RKO (cell line): ENCODE results near the gene BMF.
"Not testable (repeated sequence)": the region's sequence is repeated elsewhere in the genome, so short reads cannot be mapped to it uniquely, and the experiment has no call there.

Source experiments
- DNase-seq: peaks from one replicate; pipeline ENCODE4 v3.0.0-alpha.2; 2016; ENCODE audit warnings: low spot score

The BMF gene

DNA sequence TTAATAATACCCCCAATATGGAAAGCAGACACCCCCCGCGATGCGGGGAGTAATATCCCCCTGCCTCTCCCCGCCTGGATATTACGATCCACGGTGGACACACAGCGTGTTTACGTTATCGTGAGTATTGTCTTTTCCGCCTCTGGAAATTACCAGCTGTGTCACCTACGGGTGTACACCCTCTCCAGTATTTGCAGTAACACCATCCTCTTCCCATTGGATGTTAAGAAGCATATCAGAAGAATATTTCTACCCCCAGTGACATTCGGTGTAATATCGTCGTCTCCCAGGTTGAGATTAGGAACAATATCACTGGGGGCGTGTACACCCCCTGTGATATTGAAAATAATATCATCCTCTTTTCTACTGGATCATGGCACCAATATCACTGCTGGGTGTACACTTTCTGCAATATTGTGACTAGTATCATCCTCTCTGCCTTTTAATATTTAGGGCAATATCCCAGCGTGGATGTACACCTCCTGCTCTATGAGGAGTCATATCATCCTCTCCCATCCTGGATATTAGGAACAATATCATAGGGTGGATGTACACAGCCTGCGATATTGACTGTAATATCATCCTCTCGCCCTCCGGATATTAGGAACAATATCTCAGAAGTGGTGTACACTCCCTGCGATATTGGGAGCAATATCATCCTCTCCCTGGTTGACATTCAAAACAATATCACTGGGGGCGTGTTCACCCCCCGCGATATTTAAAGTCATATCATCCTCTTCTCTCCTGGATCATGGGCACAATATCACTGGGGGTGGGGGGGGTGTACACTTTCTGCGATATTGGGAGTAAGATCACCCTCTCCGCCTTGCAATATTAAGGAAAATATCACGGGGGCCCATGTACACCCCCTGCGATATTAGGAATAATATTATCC, 20.3 kb upstream of the BMF start:
- DNase-seq, result no peak

DNA sequence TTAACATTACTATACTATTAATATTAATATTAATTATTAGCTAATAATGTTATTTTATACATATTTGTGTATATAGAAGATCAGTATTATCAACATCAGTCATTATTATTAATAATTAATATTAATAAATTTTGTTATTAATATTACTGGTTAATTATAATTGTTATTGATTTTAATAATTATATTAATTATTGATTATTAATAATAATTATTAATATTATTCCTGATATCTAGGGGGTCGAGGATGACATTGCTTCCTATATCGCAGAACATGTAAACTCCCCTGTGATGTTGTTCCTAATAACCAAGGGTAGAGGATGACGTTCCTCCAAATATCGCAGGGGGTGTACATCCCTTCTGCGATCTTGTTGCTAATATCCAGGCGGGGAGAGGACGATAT, 17.3 kb upstream of the BMF start:
- no peak for DNase-seq

DNA sequence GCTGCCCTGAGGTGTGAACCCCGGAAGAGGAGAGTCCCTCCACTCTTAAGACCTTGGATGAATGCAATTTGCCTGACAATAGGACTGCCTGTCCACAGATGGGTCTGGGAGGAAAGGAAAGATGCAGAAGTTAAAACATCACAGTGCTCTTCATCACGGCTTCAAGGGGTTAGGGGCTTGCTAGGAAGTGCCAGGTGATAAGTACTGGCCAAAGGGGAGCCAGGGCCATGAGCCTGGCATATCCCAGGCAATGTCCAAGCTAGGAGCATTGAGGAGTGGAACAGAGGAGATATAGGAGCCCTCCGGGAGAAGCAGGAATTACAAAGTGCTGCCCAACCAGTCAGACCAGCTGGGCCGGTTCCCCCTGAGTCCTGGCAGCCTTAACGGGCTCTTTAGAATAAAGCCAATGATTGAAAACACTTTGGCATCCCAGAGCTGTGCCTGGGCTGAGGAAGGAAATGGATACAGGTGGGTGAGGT, 16.2 kb upstream of the BMF start:
- not testable (repeated sequence) for DNase-seq

DNA sequence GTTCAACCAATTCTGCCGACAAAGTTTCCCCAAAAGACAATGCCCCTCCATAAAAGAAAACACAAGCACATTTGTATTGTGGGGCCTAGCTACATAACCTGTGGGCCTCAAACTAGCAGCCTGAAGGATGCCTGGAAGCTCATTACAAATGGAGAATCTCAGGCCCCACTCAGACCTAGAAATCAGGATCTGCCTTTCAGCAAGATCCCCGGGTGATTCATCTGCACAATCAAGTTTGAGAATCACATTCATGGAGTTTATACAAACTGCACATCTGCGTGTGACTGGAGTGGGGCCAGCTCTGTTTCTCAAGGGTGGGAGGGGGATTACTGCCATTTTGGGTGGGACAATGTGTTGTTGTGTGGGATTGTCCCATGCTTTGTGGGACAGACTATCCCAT, 15.7 kb upstream of the BMF start:
- DNase-seq, result not testable (repeated sequence)

DNA sequence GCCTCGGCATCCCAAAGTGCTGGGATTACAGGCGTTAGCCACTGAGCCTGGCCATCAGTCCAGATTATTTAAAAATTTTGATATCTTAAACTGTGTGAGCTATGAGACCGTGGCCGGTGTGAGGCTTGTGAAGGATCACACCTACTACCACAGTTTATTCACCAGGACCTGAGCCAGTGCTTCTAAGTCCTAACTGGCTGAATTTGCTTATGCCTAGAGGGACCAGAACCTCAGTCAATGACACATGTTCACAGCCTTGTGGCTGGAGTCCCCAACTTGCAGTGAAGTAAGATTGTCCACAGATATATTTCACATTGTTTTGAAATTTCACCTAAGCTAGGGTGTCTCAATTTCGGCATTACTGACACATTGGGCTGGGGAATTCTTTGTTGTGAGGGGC, 15.2 kb upstream of the BMF start:
- DNase-seq, result not testable (repeated sequence)

DNA sequence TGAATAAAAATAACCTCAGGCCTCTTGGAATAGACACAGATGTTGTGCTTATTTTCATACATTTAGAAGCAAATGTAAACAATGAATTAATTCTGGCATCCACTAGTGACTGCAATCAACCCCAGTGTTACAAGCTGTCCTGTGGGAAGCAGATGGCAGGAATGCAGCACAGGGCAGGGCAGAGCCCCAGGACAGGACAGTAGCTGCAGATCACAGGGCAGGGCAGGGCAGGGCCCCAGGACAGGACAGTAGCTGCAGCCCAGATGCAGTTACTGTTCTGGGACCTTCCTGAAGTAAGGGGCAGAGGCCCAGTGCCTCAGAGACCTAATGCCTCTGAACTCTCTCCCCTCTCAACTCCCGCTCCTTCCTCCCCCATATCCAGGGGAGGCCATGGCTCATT, 14.3 kb upstream of the BMF start:
- DNase-seq, result not testable (repeated sequence)

DNA sequence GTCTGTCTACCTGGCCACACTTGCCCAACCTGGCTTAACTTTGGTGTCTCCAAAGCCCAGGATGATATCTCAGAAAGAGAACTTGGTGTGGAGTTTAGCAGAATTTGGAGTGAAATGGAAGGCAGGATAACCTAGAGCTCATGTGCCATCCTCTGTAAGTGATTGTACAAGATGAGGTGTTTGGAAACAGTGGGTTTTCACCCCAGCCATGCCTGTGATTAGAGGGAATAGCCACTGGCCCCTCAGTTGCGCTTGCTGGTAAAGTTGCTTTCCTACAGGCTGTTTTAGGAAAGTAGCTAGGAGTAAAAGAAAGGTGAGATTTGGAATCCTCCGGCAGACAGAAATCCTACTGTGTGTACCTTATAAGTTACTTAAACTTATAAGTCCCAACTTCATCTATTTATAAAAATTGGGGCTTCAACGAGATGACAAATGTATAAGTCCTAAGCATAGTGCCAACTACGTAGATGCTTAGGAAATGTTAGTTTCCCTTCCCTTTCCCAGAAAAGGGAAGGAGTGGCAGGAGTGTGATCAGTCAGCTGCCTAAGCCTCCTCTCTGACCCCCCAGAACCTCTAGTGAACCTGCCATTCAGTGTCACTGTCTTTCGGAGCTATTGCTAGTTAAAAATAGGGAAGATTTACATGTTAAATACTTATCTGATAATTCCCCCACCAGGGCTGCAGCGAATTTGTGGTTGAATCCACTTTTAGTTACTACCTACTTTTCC, 13.4 kb upstream of the BMF start:
- DNase-seq, result no peak

DNA sequence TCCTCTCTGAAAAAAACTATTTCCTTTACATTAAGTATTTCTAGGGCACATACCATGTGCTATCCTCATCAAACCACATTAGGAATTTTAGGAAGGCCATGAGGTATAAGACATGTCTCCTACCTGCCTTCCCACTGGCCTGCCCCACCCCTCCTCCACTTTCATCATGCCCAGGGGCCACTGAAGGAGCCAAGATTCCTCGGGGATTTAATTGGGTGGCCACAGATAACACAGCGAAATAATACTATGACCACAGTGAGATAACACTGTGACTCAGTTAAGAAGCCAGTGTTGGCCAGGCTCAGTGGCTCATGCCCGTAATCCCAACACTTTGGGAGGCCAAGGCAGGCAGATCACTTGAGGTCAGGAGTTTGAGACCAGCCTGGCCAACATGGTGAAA, 9.8 kb upstream of the BMF start:
- DNase-seq, result no peak

DNA sequence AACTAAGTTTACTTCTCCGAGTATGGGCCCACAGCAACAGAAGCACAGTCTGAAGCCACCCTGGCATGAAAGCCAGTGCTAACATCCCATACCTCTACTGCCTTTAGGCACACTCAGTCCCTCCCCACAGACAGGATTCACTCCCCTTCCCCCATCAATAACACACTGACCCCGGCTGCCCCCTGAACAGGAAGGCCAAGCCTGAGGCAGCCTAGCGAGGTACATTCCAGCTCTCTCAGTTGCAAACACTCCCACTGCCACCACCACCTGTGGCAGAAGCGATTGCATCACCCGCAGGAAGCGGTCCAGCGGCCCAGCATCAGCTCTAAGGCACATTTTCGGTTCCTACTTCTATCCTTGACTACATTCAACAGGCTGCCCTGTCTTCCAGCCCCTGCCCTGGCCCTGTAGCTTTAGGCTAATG, 7.0 kb upstream of the BMF start:
- DNase-seq, result no peak

DNA sequence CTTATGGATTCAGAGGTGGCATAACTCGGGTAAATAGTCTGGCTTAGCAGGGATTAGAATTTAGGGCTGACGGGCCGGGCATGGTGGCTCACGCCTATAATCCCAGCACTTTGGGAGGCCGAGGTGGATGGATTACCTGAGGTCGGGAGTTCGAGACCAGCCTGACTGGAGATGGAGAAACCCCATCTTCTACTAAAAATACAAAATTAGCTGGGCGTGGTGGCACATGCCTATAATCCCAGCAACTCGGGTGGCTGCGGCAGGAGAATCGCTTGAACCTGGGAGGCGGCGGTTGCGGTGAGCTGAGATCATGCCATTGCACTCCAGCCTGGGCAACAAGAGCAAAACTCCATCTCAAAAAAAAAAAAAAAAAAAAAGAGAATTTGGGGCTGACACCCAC, 6.4 kb upstream of the BMF start:
- DNase-seq, result not testable (repeated sequence)

DNA sequence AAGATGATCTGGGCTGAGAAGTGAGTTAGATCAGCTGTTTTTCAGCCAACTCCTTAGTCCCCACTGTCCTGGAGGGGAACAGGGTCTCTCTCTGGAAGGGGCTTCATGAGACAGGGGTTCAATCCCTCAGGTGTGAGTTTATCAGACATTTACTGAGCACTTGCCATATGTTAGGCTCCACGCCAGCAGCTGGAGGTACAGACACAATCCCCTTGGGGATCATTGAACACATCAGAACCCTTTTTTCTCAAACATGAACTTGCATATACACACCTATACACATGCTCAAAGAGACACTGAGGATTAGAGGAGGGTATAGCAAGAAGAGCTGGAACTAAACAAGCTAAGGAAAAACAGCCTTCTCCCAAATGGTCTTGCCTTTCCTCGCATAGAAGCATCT, 5.5 kb upstream of the BMF start:
- no peak for DNase-seq

DNA sequence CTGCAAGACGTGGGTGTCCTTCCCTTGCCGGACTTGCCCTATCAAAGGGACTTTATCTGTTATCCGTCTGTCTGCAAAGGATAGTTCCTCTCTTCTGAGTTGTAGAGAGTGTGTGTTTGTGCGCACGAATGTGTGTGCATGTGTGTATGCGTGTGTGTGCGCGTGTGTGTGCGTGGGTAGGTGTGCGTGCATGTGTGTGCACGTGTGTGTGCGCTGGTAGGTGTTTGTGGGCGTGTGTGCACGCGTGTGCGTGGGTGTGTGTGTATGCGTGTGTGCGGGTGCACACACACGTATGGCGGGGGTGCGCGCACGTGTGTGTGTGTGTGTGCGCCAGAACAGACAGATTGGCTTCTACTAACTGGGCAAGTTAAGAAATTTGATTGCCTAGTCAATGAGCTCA, 4.1 kb upstream of the BMF start:
- DNase-seq, result no peak

DNA sequence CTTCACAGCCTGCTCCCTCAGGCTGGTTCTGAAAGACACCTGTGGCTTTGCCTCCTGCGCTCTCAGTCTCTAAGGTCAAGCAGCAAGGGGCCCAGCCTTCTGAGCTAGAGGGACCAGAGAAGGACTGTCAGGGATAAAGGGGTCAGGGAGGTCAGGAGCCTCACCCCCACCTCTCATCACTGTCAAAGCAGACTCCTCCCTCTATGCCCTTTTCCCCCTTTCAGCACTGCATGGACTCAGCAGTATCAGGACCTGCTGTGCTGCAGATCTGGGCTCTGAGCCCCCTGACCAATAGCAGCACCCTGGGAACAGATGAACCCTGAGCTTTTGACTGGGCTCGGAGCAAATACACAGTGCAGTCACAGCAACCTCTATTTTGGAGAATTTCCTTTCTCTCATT, 3.2 kb upstream of the BMF start:
- no peak for DNase-seq

DNA sequence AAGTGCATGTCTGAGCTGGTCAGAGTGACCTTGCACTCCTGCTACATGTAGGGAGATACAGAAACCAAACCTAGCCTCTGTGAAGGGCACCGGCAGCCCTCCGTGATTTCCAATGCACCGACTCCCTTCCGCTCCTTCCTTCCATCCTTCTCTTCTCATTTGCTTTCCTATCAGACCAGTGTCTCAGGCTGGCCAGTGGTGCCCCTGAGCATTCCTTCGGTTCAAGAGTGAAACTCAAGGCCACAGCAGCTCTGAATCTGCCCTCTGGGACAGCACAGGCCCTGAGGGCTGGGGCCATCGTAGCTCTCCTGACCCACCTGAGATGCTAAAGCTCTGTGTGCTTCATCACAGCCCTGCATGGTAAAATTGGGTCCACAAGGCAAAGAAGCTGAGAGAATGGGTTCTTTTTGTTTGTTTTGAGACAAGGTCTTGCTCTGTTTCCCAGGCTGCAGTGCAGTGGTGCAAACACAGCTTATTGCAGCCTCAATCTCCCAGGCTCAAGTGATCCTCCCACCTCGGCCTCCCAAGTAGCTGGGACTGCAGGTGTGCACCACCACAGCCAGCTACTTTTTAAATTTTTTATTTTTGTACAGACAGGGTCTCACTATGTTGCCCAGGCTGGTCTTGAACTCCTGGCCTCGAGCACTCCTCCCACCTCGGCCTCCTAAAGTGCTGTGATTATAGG, 2.3 kb upstream of the BMF start:
- DNase-seq, result no peak

DNA sequence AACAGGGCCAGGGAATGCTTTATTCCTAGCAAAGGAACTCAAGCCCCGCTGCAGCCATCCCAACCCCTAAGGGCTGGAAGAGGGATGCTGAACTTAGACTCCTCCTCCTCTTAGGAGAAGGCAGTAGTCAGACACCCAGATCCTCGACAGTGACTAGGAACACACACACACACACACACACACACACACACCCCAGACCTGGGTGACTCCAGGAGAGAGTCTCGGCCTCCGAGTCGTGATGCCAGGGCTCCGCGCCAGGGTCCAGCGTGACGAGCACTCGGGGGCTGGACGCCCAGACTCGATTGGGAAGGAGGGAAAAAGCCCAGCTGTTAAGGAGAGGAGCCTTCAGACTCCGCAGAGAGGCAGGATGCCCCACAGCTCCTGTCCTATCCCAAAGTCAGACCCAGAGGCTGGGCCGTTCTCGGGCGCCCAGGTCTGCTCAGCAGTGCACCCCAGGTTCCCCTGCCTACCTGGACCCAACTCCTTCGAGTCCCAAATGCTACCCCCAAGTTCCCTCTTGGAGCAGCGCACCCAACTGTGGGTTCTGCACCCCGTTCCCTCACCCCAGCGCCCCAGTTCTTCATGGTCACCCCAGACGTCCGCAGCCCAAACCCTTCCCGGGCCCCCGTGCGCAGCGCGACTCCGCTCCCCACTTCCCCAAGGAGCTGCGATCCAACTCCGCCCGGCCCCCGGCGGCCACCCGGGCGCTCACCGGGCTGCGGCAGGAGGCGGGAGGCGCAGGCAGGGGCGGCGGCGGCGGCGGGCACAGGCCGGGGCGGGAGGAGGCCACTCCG, 421 bp downstream of the BMF start:
- DNase-seq, result no peak

DNA sequence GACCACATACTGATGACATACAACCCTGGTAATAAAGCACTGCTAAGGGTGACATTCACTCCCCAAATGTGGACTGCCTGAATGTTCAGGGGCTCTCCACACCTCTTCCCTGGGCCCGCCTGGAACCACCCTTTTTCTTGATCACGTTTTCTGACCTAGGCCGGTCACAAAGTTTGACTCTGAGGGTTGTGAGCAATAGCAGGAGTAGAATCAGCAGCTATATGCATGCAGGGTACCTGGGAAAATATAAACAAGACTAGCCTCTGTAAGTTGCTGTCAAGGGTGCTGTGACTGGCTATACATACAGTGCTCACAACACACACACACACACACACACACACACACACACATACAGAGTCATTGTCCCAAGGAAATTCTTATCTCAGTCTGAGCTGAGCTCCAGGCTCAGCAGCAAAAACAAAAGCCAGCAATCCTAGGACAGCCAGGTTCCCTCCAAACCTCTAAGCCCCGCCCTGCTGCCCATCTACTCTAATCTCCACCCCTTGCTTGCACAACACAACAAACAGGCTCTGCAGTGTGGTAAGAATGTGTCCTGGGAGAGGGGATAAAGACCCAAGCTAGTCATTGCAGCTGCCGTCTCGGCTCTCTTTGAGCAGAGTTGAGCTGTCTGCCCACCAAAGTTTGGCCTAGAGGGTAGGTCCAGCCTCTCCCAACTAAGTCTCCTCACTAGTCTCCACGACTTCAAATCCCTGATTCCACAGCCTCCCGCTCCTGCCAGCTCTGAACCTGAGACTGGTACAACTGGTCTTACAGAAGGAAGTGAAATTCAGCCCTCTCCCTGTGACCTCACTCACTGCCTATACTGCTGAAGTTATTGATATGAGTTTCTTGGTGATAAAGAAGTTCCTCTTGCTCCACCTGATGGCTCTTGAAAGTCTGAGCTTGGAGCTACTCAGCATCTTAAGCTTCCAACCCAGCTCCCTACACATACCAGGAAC, 2.2 kb downstream of the BMF start:
- no peak for DNase-seq

DNA sequence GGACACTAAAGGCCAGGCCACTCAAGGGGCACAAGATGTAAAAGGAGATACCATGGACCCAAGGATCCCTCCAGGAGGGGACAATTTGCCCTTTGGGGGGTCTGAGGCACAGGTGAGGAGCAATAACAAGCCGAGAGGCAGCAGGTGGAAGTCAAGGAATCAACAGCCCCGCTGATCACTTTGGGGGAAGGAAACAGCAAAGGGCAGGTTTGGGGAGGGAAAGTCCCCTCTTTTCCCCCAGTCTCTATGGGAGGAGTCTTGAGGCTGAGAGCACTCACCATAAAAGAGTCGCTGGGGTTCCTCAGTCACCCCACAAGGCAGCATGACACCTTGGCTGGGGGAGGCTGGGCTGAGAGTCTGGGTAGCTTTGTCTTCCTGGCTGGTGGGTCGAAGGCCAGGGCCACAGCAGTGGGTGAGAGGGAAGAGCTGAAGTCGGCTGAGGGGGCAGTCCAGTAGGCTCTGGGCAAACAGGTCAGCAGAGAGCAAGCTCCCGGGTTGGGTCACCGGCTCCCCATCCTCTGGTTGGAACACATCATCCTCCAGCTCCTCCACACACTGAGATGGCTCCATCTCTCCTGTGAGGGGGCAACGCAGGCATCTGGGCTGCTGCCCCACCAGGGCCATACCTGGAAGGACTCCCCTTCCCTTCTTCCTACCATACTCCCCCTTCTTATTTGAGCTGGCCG, 3.0 kb downstream of the BMF start:
- DNase-seq, result no peak

DNA sequence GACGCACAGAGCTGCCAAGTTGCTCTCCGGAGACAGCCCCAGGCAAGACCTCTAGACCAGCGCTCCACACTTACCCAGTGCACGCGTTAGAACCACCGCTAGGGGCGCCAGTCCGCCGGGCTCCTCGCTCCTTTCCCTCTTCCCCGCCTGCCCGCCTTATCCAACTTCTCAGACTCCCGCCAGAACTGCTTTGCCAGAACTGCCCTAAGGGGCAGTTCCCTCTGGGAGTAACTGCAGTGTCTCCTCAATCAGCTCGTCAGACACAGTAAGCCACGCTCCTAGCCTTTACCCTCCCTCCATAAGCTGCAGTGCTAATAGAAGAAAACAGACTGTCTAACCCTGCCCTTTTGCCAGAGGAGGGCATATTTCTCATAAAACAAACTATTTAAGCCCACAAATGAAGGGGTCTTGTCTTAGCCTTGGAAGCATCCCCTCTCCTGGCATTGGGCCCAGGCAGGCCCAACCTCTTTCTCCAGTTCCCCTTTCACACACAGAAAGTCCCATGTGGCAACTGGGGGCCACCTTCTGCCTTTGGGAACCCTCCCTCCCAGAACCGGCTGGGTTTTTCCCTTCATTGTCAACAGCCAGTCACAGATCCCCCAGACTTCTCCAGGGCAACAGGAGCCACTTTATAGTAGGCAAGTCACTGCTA, 3.7 kb downstream of the BMF start:
- DNase-seq, result peak; percentile 86

DNA sequence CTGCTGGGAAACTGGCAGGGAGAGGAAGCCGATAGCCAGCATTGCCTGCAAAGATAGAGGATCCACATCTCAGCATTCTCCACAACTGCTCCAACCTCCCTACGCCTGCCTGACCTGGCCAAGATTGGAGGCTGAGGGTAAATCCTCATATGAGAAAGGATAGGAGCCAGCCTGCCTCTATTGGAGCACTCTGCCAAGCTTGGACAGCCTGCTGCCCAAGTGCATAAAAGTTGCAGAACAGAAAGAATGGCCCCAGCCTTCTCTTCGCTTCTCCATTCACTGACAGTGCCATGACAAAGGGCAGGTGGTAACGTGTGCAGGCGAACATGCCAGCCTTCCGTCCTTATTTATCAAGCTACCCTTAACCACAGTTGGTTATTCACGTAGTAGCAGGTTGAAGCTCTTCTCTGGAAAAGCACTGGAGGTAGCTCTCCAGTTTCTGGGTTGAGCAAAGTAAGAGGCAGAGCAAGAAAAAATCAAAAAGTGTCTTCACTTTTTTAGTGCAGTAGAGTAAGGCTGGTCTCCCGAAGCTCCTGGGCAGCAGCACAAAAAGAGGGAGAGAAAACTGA, 4.3 kb downstream of the BMF start:
- DNase-seq, result no peak
